NCI-H510A (cell line): ENCODE measurements around the gene IKZF2.

Experiments used
- DNase-seq: peaks from one replicate; lab custom pipeline; 2025; lab: John Stamatoyannopoulos, UW

The IKZF2 gene

GRCh38 chr2:213098612-213099011, 52.8 kb downstream of the IKZF2 start:
- no peak for DNase-seq

- no peak for DNase-seq
These were observed 59.6 kb downstream of the IKZF2 start for GRCh38 chr2:213091765-213092164.

GRCh38 chr2:213090772-213091171, 60.6 kb downstream of the IKZF2 start:
- DNase-seq, result no peak

GRCh38 chr2:213089438-213089837, 62.0 kb downstream of the IKZF2 start:
- DNase-seq, result no peak

- DNase-seq, result no peak
These were observed 64.4 kb downstream of the IKZF2 start for GRCh38 chr2:213087040-213087439.

- no peak for DNase-seq
These were observed 64.8 kb downstream of the IKZF2 start for GRCh38 chr2:213086571-213086970.

- DNase-seq, result no peak
These were observed 65.4 kb downstream of the IKZF2 start for GRCh38 chr2:213086050-213086449.

GRCh38 chr2:213085538-213085937, 65.9 kb downstream of the IKZF2 start:
- DNase-seq, result no peak

- DNase-seq, result no peak
These were observed 67.2 kb downstream of the IKZF2 start for GRCh38 chr2:213084261-213084660.

- DNase-seq, result no peak
These were observed 70.3 kb downstream of the IKZF2 start for GRCh38 chr2:213080969-213081617.

- no peak for DNase-seq
These were observed 71.7 kb downstream of the IKZF2 start for GRCh38 chr2:213079756-213080155.

- no peak for DNase-seq
These were observed 72.7 kb downstream of the IKZF2 start for GRCh38 chr2:213078686-213079085.

GRCh38 chr2:213069531-213069930, 81.9 kb downstream of the IKZF2 start:
- no peak for DNase-seq

GRCh38 chr2:213068676-213069359, 82.6 kb downstream of the IKZF2 start:
- no peak for DNase-seq

GRCh38 chr2:213067888-213068287, 83.5 kb downstream of the IKZF2 start:
- DNase-seq, result no peak

GRCh38 chr2:213066443-213066743, 85.0 kb downstream of the IKZF2 start:
- no peak for DNase-seq

GRCh38 chr2:213065583-213066442, 85.6 kb downstream of the IKZF2 start:
- DNase-seq, result peak; percentile 44

- DNase-seq, result no peak
These were observed 87.3 kb downstream of the IKZF2 start for GRCh38 chr2:213064099-213064498.

- DNase-seq, result no peak
These were observed 93.4 kb downstream of the IKZF2 start for GRCh38 chr2:213057977-213058376.

- no peak for DNase-seq
These were observed 105.0 kb downstream of the IKZF2 start for GRCh38 chr2:213046431-213046830.

GRCh38 chr2:213043566-213043965, 107.8 kb downstream of the IKZF2 start:
- DNase-seq, result no peak

- DNase-seq, result no peak
These were observed 109.2 kb downstream of the IKZF2 start for GRCh38 chr2:213042262-213042661.

GRCh38 chr2:213036836-213037235, 114.6 kb downstream of the IKZF2 start:
- DNase-seq, result no peak
